ENCODE results near the gene S1PR5.
"Not testable (repeated sequence)": the region's sequence is repeated elsewhere in the genome, so short reads cannot be mapped to it uniquely, and the experiment has no call there.

Gene S1PR5, protein sequence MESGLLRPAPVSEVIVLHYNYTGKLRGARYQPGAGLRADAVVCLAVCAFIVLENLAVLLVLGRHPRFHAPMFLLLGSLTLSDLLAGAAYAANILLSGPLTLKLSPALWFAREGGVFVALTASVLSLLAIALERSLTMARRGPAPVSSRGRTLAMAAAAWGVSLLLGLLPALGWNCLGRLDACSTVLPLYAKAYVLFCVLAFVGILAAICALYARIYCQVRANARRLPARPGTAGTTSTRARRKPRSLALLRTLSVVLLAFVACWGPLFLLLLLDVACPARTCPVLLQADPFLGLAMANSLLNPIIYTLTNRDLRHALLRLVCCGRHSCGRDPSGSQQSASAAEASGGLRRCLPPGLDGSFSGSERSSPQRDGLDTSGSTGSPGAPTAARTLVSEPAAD

DNA sequence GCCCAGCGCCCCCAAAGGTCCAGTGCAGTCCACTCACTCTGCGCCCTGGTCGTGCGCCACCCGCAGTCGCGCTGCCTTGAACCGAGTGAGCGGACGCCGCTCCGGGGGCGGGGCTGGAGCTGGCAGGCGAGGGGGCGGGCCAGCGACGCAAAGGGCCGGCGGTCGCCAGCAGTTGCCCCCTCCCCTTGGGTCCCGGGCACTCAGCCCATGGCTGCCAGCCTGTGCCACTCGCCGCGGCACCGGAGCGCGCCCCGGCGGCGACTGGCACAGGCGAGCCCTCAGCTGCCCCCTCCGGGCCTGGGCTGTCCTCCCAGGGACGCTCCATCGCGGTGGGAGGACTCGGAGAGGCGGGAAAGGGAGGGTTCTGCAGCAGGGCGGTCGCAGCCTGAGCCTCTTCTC lies at the start of gene S1PR5:
Gene S1PR5 (minus strand): TSS at position 87 of the 399 bp plus-strand sequence. CDS start 2,436 bp downstream, outside the sequence.
- DNase-seq = no peak

DNA sequence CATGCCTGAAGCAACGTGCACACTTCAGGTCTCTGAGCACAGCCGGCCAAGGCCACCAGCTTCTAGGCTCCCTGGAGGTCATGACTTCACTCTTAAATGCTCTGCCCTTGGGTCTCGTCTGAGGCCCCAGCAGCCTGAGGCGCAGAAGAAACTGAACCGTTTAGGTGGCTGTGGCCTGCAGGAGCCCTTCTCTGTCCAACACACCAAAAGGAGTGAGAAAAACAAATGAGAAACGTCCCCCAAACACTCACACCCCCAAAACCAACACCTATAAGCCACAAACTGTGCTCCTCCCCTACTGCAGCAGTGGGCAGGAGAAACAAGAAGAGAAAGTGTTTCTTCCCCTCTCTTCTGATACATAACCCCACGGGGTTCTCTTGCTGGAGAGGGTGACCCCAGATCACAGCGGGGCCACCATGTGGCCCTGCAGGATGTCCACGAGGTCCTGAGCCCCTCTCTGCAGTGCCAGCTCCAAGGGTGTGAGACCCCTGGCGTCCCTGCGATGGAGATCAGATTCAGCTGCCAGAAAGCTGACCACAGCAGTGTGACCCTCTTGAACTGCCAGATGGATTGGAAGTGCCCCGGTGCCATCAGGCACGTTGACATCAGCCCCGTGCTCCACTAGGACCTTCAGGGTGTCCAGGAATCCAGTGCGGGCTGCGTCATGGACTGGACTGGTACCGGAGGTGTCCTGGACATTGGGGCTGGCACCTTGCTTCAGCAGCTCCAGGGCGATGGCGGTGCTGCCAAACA lies 49.6 kb upstream of the S1PR5 start:
- DNase-seq = peak; percentile 68

DNA sequence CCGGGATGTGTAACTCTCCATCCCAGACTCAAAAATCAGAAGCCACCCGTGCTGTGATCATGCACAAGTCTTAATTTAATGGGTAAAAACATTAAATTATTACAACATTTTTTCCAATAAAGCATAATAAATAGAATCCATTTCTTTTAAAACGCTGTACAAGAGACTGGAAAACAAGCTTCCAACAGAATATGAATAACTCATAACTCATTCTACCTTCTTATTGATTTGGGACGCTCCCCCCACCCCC lies 49.1 kb upstream of the S1PR5 start:
- no peak for DNase-seq

DNA sequence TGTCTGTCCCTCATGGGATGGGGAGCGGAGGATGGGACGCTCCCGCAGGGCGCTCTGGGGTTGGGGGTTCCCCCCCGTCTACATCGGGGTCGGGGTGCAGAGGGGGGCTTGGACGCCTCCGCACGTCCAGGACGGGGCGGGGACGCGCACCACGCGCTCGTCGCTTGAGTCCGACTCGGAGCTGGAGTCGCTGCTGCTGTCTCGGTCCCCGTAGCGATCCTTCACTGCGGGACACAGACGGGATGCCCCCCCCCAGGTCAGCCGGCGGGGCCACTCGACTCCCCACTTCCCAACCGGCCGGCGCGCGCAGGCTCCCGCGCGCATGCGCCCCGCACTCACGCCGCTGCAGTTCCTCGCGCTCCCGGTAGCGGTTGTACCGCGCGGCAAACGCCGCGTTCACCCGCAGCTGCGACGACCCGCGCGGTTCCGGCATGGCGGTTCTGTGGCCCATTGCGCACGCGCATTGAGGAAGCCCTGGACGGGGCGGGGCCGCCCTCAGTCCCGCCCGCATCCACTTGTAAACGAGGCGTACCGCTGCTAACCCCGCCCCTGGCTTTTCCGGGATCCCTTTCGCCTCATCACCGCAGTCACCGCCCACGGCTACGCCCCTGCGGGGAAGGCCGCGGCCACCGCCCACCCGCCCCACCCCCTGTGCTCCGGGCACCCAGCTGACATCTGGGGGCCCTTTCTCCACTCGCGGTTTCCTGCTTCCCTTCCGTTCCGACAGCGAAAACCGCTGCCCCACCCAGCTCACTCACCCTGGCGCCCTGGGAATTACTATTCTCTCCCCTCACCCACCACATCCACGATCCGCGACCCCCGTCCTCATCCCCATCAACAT lies 48.5 kb upstream of the S1PR5 start, which contains the start of gene KRI1:
Gene KRI1 (minus strand): TSS at position 444 of the 841 bp plus-strand sequence. CDS start 11 bp downstream, at position 433.
- DNase-seq = peak; percentile 98

DNA sequence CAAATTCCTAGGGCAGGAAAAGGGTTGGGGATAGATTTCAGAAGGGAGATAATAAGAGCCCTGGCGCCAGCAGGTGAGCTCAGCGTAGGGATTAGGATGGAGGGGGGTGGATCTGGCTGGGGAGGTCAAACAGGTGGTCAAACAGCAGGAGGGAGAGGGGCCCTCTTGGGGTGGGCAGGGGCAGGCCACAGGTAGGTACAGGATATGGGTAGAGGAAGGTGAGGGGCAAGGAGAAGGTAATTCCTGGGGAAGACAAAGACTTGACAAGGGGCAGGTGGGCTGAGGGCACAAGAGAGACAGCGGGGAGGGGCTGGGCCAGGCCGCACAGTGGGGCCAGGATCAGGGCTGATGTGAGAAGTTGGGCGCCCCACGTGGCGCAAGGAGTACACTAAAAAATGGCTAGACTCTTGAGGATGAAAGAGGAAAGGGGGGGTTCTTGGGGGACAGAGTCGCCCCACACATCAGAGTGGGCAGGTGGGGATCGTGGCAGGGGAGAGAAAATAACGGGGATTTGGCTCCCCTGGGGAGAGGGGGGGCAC lies 47.9 kb upstream of the S1PR5 start:
- peak; percentile 61 for DNase-seq

DNA sequence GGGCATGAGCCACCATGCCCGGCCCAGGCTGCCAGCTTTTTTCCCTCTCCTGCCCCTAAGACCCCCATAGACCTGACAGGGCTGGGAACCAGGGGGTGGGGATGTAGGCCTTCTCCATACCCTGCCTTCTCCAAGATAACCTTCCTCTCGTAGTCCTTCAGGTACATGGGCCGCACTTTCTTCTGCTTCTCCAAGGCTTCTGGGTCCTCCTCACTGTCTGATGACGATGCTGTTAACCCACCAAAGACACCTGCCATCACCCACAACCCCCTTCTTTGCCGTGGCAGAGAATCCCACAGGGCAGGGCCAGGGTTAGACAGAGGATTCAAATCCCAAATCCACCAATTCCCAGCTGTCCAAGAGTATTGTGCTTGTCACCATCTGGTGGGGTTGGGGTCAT lies 45.4 kb upstream of the S1PR5 start:
- DNase-seq = no peak

DNA sequence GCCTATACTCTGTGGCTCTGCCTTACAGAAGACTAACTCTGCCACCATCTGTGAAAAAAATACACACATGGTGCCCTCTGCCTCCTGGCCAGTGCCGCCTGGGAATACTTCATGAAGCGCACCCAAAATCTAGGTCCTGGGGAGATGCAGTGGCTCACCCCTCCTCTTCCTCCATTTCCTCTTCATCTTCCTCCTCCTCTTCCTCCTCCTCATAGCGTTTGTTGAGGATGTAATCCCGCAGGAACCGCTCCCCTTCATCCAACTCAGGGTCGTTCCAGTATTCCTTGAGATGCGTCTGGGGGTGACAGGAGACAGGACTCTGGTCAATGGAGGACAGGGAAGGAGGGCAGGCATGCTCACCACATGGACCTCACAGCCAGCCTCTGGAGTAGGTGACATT lies 42.9 kb upstream of the S1PR5 start:
- no peak for DNase-seq

DNA sequence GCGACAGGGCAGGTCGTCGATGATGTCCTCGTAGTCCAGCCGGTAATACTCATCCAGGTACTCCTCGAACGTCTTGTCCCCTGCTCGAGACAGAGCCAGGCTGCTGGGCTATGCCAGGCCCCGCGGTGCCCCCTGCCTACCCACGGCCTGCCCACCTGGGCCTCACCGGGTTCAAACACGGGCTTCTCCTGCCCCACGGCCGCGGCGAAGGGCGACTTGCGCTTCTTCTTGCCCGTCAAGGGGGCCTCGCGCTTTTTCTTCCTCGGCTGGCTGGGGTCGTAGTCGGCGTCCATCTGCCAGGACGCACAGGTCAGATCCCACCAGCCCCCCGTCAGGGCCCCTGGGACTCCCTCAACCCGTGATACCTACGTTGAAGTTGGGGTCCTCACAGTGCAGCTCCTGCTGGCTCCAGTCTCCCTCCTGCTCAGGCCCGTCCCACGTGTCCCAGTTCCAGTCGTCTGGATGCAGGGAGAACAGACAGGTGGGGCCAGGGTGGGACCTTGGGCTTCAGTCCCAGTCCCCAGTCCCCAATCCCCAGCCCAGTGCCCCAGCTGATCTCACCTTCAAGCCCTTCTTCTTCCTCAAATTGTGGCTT lies 40.5 kb upstream of the S1PR5 start:
- DNase-seq = no peak

DNA sequence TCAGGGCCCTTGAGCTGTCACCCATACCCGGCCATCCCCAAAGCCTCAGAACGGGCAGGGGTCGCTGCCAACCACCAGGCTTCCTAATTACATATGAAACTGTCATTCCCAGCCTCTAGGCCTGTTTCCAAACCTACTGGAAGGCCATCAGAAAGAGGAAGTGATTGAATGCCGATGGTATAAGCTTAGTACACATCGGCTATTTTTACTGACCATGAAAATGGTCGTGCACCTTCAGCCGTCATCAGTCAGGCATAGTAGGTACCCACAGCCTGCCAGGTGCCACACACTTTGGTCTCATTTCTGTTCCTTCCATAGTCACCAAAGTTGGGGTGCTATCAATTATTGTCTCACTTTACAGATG lies 38.3 kb upstream of the S1PR5 start:
- no peak for DNase-seq

DNA sequence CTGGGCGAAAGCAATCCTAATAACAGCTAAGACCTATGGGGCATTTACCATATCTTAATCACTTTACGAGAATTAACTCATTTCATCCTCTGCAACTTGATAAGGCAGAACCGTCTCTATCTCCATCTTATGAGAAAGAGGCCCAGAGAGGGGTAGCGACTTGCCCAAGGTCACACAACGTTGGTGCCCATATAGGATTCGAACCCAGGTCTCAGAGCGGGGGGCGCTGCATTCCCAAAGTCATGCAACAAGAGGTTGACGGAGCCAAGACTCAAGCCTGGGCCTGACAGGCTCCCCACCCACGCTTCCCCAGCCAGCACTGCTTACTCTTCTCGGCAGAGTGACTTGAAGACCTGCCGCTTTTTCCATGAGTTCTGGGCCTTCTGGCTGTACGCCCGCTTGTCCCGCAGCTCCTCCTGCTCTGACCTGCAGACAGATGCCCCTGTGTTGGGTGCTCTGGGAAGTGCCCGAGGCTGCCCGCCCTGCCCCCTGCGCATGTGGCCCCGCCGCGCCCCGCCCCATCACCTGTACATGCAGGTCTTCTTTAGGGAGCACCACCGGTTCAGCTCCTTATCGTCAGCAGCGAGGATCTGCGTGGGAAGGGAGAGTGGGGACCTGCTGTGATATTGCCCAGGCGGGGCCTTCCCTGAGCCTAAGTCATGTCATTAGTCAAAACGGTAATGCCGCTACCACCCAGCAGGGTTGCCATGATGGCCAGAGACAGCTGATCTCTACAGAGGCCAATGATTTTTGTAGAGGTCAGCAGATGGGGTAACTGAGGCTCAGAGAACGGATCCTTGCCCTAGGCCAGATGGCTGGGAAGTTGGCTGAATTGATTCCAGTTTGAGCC lies 37.7 kb upstream of the S1PR5 start:
- no peak for DNase-seq

DNA sequence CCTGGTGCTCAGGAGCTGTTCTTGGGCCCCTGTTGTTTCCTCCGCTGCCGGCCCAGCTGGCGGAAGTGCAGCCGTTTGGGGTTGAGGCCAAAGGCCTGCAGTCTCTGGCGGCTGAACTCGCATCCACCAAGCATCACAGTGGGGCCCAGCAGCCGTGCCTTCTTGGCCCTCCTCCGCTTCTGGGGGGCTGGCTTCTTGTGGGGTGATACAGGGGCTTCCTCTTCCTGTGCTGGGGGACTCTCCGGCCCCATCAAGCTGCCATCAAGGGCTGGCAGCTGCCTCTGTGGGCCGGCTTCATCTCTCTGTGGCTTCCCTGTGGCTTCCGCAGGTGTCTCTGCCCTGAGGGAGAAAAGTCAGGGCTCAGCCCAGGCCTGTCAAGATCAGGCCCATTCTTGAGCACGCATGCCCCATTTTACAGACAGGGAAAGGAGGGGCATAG lies 36.7 kb upstream of the S1PR5 start:
- peak; percentile 31 for DNase-seq

DNA sequence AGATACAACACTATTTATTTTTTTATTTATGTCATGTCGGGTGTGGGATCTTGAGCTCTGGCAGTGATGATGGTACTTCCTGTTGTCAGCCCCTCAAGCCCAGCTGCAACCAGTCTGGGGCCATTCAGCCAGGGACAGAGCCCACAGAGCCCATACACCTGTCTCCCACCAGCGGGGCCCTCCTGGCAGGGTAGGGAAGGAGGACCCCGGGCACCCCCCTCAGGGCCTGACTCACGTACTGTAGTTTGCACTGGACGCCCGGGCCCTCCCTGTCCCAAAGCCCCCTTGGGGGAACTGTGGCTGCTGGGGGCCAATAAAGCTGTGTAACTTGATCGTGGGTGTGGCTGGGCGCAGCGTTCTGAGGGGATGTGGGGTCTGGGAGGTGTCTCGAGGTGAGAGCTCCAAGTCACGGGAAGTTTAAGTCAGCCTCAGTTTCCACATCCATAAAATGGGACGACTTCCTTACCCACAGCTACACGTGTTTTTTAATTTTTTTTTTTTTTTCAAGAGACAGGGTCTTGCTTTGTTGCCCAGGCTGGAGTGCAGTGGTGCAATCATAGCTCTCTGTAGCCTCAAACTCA lies 35.9 kb upstream of the S1PR5 start:
- DNase-seq = no peak

DNA sequence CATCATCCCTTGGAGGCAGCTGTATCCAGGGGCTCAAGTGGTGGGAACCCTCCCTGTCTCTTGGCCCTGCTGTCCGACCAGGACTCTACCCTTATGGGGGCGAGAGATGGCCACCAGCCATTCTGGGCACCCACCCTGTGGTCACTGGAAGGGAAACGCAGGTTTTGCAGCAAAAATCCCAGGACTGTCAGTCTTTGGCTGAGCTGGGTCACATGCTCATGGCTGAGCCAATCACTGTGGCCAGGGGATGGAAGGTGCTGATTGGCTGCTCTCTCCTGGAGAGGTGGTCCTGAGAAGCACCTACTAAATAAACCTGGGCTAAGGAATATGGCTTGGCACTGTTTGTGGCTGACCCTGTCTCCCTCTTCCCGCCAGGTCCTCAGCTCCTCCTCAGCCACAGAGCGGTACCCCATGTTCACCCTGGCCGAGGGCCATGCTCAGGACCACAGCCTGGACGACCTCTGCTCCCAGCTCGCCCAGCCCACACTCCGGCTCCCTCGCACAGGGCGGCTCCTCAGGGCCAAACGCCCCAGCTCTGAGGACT lies 35.3 kb upstream of the S1PR5 start:
- DNase-seq = peak; percentile 44

DNA sequence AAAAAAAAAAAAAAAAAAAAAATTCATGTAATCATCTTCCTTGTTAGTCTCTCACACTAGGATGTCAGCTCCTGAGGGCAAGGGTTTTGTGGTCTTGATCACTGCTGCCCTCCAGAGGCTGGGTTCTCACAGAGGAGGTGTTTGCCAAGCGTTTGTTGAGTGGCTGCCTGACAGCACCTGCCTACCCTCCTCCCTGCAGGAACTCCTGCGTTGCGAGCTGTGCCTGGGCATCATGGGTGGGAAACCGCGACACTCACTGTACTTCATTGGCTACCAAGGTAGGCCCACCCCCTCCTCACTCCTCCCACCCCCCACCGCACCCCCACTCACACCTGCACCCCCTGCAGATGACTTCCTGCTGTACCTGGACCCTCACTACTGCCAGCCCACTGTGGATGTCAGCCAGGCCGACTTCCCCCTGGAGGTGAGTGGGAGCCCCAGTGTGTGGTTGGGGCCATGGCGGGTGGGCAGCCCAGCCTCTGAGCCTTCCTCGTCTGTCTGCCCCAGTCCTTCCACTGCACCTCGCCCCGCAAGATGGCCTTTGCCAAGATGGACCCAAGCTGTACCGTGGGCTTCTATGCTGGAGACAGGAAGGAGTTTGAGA lies 34.6 kb upstream of the S1PR5 start:
- peak; percentile 64 for DNase-seq

DNA sequence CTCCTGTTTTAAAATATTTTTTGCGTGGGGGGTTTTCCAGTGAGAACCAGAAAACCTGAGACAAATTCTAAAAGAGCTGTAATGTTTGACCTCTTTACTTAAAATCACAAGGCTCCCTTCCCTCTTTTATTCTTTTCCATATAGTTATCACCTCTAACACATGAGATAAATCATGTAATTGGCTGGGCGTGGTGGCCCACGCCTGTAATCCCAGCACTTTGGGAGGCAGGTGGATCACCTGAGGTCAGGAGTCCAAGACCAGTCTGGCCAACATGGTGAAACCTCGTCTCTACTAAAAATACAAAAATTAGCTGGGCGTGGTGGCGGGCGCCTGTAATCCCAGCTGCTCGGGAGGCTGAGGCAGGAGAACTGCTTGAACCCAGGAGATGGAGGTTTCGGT lies 33.8 kb upstream of the S1PR5 start:
- DNase-seq = not testable (repeated sequence)

DNA sequence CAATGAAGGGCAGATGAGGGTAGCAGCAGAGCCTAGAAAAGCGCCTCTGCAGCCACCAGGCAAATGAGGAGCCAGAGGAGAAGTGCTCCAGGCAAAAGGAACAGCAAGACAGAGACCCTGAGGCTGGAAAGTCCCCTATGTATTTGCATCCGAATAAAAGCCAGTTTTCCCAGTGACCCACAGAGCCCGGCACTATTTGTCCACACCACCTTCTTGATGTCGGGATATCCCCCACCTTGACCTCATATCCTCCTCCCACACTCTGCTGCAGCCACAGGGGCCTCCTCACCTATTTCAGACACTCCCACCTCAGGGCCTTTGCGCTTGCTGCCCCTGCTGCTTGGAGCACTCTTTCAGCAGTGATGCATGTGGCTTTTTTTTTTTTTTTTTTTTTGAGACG lies 33.1 kb upstream of the S1PR5 start:
- DNase-seq = no peak

DNA sequence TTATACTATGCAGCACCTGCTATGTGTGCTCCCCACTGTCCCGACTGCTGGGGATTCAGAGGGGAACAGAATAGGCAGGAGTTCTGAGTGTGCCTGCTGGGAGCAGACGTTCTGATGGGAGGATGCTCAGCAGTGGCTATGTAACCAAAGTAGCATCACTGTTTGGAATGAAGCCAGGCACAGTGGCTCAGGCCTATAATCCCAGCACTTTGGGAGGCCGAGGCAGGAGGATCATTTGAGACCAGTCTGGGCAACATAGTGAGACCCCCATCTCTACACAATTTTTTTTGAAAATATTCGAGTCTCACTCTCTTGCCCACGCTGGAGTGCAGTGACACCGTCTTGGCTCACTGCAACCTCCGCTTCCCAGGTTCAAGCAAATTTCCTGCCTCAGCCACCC lies 32.5 kb upstream of the S1PR5 start:
- DNase-seq = no peak

DNA sequence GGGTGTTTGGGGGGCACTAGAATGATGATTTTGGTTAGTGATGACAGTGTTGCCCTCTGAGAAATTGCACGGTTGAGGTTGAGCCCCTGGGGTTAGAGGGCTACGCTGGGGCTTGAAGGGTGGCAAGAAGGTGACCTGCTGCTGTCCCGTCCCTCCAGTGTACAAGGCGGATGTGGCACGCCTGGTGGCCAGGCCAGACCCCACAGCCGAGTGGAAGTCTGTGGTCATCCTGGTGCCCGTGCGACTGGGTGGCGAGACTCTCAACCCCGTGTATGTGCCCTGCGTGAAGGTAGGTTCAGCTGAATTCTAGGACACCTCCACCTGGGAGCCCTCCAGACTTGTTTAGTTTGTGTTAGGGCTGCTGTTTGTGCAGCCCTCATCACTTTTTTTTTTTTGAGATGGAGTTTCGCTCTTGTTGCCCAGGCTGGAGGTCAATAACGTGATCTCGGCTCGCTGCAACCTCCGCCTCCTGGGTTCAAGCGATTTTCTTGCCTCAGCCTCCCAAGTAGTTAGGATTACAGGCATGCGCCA lies 31.6 kb upstream of the S1PR5 start:
- no peak for DNase-seq

DNA sequence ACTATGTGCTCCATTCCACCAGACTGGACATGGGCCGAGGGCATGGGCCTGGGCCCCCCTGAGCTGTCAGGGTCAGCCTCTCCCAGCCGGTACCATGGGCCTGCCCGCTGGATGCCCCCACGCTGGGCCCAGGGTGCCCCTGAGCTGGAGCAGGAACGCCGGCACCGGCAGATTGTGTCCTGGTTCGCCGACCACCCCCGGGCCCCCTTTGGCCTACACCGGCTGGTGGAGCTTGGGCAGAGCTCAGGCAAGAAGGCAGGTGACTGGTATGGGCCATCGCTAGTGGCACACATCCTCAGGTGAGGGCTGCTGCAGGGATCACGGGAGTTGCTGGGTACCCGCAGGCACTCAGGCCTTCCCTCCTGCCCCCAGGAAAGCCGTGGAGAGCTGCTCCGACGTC lies 29.6 kb upstream of the S1PR5 start:
- DNase-seq = no peak

DNA sequence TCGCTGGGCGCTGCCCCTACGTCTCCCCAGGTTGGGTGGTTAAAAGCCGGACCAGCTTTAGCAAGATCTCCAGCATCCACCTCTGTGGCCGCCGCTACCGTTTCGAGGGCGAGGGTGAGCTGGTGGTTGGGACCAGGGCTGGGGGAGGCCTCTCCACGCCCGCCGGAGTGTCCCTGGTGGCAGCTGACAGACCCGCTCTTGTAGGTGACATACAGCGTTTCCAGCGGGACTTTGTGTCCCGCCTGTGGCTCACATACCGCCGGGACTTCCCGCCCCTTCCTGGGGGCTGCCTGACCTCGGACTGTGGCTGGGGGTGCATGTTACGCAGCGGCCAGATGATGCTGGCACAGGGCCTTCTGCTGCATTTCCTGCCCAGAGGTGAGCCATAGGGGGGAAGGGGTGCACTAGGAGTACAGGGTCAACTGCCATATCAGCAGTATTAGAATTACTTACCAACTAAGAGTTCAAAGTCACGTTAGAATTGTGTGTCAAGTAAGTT lies 27.6 kb upstream of the S1PR5 start:
- DNase-seq = no peak
